ENCODE measurements around the gene POLN. TPM values are rescaled to one million over a fixed set of nuclear protein-coding genes. Genes with fewer than 3 reads are reported as not detected.
A peak's percentile ranks its signal among the peaks of the same experiment; 100 is the strongest.
"Not testable (repeated sequence)": the region's sequence is repeated elsewhere in the genome, so short reads cannot be mapped to it uniquely, and the experiment has no call there.

The POLN gene
- total RNA-seq, 1 experiment from 2014 or later, result not detected

DNA sequence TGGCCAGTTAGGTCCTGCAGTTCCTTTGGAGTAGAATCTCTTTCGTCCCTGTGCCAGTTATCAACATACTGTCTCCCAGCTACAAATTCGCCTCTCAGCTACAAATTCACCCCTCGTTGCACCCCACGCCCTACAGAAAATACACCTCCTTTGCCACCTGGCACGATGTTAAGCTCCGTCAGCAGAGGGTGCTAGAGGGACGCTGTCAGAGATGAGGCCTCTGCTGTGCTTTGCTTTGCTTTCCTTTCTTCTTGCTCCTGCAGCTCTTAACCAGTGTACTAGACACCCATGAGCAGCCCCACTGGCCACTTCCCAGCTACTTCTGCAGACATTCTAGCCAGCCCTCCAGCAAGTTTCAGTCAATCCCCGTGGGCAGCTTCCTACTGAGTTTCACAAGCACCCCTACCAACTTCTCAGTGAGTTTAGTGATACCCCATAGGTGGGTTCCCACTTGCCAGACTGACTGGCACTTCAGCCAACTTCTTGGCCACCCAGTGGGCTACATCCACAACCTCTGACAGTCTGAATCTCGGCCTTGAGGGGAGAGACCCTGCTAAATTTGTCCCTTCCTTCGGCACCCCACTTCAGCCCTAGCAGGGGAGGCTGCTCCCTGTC, 21.8 kb downstream of the POLN start:
- no peaks in the 10 kb centered on the region for H3K9me3 ChIP-seq
- H3K27me3 ChIP-seq, result no peaks in the 10 kb centered on the region
- DNase-seq, result peak; percentile 38
- H3K36me3 ChIP-seq, result no peaks in the 10 kb centered on the region
- no peak overlapping the region for H3K4me3 ChIP-seq

DNA sequence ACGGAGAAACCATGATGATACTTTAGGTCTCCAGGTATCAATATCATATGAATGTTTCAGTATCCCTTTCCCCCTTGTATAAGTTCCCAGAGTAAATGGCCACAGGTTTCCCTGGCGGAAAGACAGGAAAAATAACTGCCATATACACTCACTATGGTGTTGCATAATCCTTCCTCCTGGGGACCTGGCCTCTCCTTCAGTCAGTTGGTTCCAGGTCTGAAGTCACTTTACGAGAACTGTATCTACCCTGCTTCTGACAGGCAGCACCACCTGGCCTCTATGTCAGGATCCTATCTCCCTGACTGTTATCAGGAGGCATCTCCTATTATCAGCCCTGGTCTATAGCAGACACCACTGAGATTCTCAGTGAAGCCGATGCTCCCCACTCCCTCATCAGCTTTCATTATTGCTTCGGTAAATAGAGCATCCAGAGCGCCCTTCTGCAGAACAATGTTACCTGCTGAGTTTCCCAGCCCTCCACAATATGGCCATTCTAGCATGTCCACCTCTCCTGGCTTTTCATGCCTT, 22.6 kb downstream of the POLN start:
- Histone ChIP-seq H3K4me3 (no peak overlapping the region), H3K9me3 (no peaks in the 10 kb centered on the region), H3K36me3 (no peaks in the 10 kb centered on the region), H3K27me3 (no peaks in the 10 kb centered on the region)
- no peak for DNase-seq

GRCh38 chr4:2218436-2218835, 23.5 kb downstream of the POLN start:
- Histone ChIP-seq H3K27me3 (no peaks in the 10 kb centered on the region), H3K36me3 (no peaks in the 10 kb centered on the region), H3K9me3 (no peaks in the 10 kb centered on the region), H3K4me3 (no peak overlapping the region)
- DNase-seq, result no peak

DNA sequence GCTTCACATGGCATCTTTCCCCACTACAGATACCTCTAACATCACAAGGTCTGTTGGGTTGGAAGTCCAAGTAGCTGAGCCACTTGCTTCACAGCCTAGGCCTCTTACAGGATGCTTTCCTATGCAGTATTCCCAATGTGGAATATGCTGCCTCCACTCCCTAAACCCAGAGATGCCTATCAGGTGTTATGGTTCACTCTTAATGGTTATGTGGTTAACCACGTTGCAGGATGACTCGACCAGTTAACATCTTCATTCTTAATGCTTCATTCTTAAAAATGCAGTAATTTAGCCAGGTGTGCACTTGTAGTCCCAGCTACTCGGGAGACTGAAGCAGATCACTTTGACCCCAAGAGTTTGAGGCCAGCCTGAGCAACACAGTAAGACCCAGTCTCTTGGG, 24.2 kb downstream of the POLN start:
- H3K36me3 ChIP-seq, result no peaks in the 10 kb centered on the region
- DNase-seq, result no peak
- H3K4me3 ChIP-seq, result no peak overlapping the region
- no peaks in the 10 kb centered on the region for H3K27me3 ChIP-seq
- no peaks in the 10 kb centered on the region for H3K9me3 ChIP-seq

DNA sequence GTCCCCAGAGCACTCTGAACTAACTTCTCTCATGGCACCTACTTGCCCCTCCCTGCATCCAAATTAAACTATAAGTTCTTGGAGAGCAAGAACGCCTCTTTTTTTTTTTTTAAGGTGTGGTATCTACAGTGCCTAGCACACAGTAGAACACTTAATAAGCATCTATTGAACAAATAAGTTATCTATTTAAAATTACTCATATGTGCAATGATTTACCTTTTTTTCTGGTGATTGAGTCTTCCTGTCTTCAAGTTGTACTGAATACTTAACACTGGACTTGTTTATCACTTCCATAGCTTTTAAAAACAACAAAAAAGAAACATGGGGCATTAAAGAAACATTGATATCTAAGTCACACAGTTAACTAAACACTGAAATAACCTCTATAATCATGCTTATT, 29.1 kb downstream of the POLN start:
- no peak for DNase-seq

DNA sequence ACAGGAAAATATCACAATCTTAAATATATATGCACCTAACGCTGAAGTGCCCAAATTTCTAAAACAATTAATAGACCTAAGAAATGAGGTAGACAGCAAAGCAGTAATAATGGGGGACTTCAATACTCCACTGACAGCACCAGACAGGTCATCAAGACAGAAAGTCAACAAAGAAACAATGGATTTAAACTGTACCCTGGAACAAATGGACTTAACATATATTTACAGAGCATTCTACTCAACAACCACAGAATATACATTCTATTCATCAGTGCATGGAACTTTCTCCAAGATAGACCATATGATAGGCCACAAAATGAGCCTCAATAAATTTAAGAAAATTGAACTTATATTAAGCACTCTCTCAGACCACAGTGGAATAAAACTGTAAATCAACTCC, 39.1 kb downstream of the POLN start:
- H3K9me3 ChIP-seq, H3K4me3 ChIP-seq, H3K36me3 ChIP-seq, DNase-seq, H3K27me3 ChIP-seq: not testable (repeated sequence)

More for the DNA sequence above, 29.1 kb downstream of the POLN start:
- no peak overlapping the region for H3K4me3 ChIP-seq
- H3K36me3 ChIP-seq, result no peaks in the 10 kb centered on the region
- no peaks in the 10 kb centered on the region for H3K9me3 ChIP-seq
- H3K27me3 ChIP-seq, result no peaks in the 10 kb centered on the region

GRCh38 chr4:2194496-2194895, 47.4 kb downstream of the POLN start:
- H3K27me3 ChIP-seq, result no peaks in the 10 kb centered on the region
- no peaks in the 10 kb centered on the region for H3K36me3 ChIP-seq
- no peak overlapping the region for H3K4me3 ChIP-seq
- no peak for DNase-seq
- no peaks in the 10 kb centered on the region for H3K9me3 ChIP-seq

GRCh38 chr4:2193326-2193725, 48.6 kb downstream of the POLN start:
- DNase-seq, result no peak
- H3K36me3 ChIP-seq, result no peaks in the 10 kb centered on the region
- no peaks in the 10 kb centered on the region for H3K27me3 ChIP-seq
- no peak overlapping the region for H3K4me3 ChIP-seq
- H3K9me3 ChIP-seq, result no peaks in the 10 kb centered on the region

GRCh38 chr4:2186865-2187172, 55.1 kb downstream of the POLN start:
- Histone ChIP-seq H3K9me3 (no peaks in the 10 kb centered on the region), H3K36me3 (no peaks in the 10 kb centered on the region), H3K4me3 (no peak overlapping the region), H3K27me3 (no peaks in the 10 kb centered on the region)
- no peak for DNase-seq

GRCh38 chr4:2186133-2186864, 55.6 kb downstream of the POLN start:
- no peak overlapping the region for H3K4me3 ChIP-seq
- H3K36me3 ChIP-seq, result no peaks in the 10 kb centered on the region
- no peaks in the 10 kb centered on the region for H3K27me3 ChIP-seq
- no peaks in the 10 kb centered on the region for H3K9me3 ChIP-seq
- no peak for DNase-seq

- Histone ChIP-seq H3K9me3 (no peaks in the 10 kb centered on the region), H3K36me3 (no peaks in the 10 kb centered on the region), H3K27me3 (no peaks in the 10 kb centered on the region), H3K4me3 (no peak overlapping the region)
- DNase-seq, result no peak
Measured at GRCh38 chr4:2183394-2183793, 58.5 kb downstream of the POLN start.

DNA sequence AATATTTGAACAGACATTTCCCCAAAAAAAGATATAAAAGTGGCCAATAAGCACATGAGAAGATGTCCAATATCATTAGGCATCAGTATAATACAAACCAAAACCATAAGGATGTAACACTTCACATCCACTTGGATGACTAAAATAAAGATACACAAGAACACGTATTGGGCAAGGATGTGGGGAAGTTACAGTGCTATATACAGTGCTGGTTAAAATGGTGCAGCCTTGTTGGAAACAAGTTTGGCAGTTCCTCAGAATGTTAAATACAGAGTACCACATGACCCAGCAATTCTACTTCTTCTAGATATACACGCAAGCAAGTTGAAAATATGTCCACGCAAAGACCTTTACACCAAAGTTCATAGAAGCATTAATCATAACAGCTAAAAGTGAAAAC, 58.9 kb downstream of the POLN start:
- H3K9me3 ChIP-seq, result no peaks in the 10 kb centered on the region
- H3K27me3 ChIP-seq, result no peaks in the 10 kb centered on the region
- H3K36me3 ChIP-seq, result no peaks in the 10 kb centered on the region
- no peak overlapping the region for H3K4me3 ChIP-seq
- DNase-seq, result no peak

- Histone ChIP-seq H3K4me3 (no peak overlapping the region), H3K9me3 (no peaks in the 10 kb centered on the region), H3K27me3 (no peaks in the 10 kb centered on the region), H3K36me3 (no peaks in the 10 kb centered on the region)
- DNase-seq, result no peak
Measured at GRCh38 chr4:2180410-2180809, 61.5 kb downstream of the POLN start.

- Histone ChIP-seq H3K36me3 (no peaks in the 10 kb centered on the region), H3K9me3 (no peaks in the 10 kb centered on the region), H3K27me3 (no peaks in the 10 kb centered on the region), H3K4me3 (no peak overlapping the region)
- no peak for DNase-seq
Measured at GRCh38 chr4:2179717-2180116, 62.2 kb downstream of the POLN start.

GRCh38 chr4:2178986-2179385, 62.9 kb downstream of the POLN start:
- Histone ChIP-seq H3K9me3 (no peaks in the 10 kb centered on the region), H3K4me3 (no peak overlapping the region), H3K27me3 (no peaks in the 10 kb centered on the region), H3K36me3 (no peaks in the 10 kb centered on the region)
- DNase-seq, result no peak

GRCh38 chr4:2177443-2178093, 64.4 kb downstream of the POLN start:
- Histone ChIP-seq H3K36me3 (no peaks in the 10 kb centered on the region), H3K9me3 (no peaks in the 10 kb centered on the region), H3K4me3 (no peak overlapping the region), H3K27me3 (no peaks in the 10 kb centered on the region)
- DNase-seq, result no peak

DNA sequence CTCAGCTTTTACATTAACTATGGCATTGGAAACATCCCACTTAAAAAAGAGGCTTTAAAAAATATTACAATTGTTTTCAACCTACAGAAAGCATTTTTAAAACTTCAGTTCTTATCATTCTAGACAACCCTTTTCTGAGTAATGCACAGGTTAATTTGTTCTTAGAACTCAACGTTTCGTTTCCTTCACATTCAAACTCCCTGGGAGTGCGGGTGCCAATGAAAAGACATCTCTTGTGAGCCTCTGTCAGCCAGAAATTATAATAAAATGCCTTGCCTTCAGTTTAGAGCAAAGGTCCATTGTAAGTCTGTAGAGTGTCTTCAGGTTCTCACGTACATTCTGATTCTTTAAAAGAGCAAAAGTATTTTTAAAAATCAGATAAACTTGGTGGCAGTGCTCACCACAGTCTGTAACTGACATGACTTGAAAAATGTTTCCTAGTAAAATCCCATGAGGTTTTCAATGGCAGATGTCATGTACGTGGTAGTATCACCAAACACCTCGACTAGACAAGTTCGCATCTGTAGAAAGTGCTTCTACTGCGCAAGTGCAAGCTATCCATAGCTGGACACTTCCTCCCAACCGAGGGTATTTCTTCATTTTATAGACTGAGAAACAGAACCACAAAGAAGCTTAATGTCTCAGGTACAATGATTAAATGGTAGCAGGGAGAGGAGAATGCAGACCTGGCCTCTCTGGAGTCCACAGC, 65.8 kb downstream of the POLN start:
- Histone ChIP-seq H3K27me3 (no peaks in the 10 kb centered on the region), H3K9me3 (no peaks in the 10 kb centered on the region), H3K4me3 (no peak overlapping the region), H3K36me3 (no peaks in the 10 kb centered on the region)
- no peak for DNase-seq
